GM20431 (cell line): Measurements from ENCODE around the gene KCNK15.

Experiments
- in situ Hi-C: fragments of 300-500 bp; cut with MseI, MboI; formaldehyde crosslinking; loops from one replicate; pipeline ENCODE4 v1.15.0; 2020; ENCODE audit warnings: low sequenced_read_pairs; ENCODE audit not compliant: unreplicated experiment

KCNK15 gene

GRCh38 chr20:44781118-44781517 is 35.5 kb downstream of the KCNK15 start:
- in situ Hi-C loops: no loop called here

DNA sequence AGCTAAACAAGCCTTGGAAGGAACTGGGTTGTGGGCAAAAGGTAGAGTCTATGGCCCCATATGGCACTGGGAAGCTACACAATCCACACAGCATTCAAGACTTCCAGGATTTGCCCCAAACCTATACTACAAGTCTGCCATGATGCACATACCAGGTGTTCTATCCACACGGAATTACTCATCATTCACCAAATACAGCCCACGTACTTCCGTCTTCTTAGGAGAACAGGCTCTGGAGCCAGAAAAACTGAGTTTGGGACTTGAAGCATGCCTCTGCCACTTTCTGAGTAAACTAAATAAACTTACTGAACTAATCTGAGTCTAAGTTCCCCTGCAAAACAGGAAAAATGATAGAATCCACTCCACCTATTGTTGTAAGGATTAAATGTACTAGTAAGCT is 36.1 kb downstream of the KCNK15 start:
- in situ Hi-C loops: no loop called here

GRCh38 chr20:44784688-44785087 is 39.0 kb downstream of the KCNK15 start:
- in situ Hi-C loops: no loop called here

GRCh38 chr20:44785768-44786167 is 40.1 kb downstream of the KCNK15 start:
- in situ Hi-C loops: no loop called here

DNA sequence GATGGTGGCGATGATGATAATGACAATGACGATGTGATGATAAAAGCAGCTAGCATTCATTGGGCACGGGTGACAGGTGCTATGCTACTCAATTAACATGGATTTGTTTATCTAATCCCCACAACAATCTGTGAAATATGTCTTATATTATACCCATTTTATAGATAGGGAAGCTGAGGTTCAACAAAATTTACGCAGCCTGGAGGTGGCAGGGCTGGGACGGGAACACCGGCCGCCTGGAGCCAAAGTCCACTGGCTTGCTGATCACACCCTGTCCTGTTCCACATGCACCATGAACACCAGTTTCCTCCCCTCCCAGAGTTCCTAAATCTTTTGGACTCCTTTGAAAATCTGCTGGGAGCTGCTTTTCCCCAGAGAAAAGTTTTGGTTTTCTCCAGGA is 41.6 kb downstream of the KCNK15 start:
- in situ Hi-C loops: no loop called here

DNA sequence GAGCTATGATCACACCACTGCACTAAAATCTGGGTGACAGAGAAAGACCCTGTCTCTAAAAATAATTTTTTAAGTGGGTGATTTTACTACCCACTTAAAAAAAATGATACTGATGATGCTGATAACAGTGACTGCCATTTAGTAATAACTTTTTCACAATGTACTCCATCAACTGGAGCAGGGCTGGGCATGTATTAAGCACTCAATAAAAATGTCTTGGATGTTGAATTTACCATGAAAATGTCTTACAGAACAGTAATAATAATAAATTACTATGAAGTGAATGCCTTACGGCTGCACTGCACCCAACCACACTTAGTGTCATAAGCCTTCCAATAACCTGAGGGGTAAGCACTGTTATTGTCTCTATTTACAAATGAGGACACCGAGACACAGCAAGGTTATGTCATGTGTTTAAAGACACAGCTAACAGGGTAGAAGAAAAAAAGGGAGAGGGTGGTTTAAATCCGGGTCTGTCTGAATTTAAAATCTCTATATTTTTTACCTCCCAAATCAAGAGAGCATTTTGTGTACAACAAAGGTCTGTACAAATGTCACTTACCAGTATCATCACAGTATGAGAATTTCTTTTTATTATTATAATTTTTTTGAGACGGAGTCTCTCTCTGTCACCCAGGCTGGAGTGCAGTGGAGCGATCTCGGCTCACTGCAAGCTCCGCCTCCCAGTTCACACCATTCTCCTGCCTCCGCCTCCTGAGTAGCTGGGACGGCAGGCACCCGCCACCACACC is 43.2 kb downstream of the KCNK15 start:
- in situ Hi-C loops: no loop called here

DNA sequence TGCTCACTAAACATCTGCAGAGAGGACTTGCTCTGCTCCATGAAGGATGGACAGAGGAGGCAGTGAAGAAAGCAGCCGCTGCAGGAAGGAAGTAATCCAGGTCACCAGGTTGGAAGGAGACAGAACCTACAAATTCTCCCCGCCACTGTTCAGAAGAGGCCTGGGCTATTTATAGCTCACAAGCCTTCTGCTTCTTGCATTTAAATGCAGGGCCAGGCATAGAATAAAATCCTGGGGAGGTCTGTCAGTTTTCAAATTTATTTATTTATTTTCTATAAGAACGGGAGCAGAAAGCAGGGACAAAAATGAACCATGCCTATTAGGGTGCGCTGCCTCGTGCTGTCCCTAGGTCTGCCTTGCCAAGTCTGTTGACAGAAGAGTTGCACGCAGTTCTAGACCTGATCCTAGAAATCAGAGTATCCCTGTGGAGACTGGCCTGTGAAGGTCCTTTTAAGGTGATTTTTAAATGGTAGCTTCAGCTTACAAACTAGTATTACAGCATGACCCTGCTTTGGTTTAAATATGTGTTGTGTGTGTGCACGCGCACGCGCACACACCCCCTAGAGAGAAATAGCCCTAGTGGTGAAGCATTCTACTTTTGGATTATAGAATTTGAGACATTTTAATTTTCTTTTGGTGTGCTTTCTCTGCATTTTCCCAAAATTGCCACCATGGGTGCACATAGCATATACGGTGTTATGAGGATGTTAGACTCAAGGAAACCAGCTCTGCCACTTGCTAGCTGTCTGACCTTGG is 45.2 kb downstream of the KCNK15 start:
- in situ Hi-C loops: no loop called here

GRCh38 chr20:44792796-44793195 is 47.1 kb downstream of the KCNK15 start:
- in situ Hi-C loops: no loop called here

GRCh38 chr20:44795836-44796235 is 50.2 kb downstream of the KCNK15 start:
- in situ Hi-C loops: no loop called here

- in situ Hi-C loops: no loop called here
These were observed 50.6 kb downstream of the KCNK15 start for GRCh38 chr20:44796311-44796710.

DNA sequence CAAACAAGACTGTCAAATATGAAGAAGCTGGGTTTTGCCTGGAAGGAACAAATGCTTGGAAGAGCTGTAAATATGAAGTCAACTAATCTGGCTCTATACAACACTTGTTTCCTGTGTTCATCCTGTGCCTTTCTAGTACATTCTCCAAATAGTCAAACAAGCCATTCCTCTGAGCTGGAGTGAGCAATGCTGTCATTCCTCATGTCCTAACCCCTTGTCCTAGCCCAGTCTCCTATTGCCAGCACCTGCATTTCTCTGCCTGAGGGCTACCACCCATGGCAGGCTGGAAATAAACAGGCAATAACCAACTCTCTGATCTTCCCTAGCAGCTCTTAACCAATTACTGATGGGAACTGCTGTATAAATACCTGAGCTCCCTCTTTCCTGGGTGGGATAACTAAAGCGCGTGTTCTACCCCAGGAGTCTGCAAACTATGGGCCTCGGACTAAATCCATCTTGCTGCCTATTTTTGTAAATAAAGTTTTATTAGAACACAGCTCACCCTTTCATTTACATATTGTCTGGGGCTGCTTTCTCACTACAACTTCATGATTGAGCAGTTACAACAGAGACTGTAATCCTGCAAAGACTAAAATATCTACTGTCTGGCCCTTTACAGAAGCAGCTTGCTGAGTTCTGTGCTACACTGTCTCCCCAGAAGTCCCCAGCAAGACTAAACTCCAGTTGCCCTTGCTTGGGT is 51.2 kb downstream of the KCNK15 start:
- in situ Hi-C loops: no loop called here

GRCh38 chr20:44799691-44800090 is 54.0 kb downstream of the KCNK15 start:
- in situ Hi-C loops: no loop called here

DNA sequence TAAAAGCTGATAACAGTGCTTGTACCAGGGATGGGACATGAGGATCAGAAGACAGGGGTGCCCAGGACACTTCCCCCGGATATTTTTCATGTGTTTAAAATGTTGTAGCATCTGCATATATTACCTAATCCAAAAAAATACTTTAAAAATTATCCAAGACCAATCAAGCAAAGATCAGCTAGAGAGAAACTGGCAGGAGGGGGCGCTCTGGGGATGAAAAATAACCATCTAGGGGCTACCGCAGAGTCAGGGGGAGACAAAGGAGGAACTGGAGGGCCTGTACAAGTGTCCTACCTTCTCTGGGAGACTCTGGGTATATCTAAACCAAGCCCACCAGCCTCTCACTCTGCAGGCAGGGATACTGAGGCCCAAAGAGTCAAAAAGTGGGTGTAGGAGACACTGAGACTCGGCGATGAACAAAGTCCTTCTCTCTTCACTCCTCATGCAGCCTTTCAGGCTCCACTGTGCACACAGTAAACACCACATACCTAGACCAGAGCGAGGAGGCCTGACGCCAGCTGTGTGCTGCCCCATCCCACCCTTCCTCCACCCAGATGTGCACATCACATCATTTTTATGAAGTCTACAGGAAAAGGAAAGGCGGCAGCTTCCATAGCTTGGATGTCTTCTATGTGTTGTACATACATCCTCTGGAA is 54.9 kb downstream of the KCNK15 start:
- in situ Hi-C loops: no loop called here
